Fibroblast of the conjunctiva (primary cell): ENCODE data around the gene PRUNE2.
"Not testable (repeated sequence)": the region's sequence is repeated elsewhere in the genome, so short reads cannot be mapped to it uniquely, and the experiment has no call there.

Experiments used
- DNase-seq: peaks from one replicate; pipeline ENCODE4 v3.0.0-alpha.2; 2010; ENCODE audit warnings: low read depth

PRUNE2 gene

GRCh38 chr9:76905791-76906646 is at the start of gene PRUNE2:
Gene PRUNE2 (minus strand): TSS chr9:76906114. CDS start chr9:76905963, 151 bp downstream.
- peak; percentile 76 for DNase-seq

GRCh38 chr9:76955406-76955805 is 49.5 kb upstream of the PRUNE2 start:
- DNase-seq: not testable (repeated sequence)

GRCh38 chr9:76949865-76950264 is 44.0 kb upstream of the PRUNE2 start:
- DNase-seq: no peak

GRCh38 chr9:76944011-76944410 is 38.1 kb upstream of the PRUNE2 start:
- DNase-seq: no peak

- no peak for DNase-seq
These were observed 37.1 kb upstream of the PRUNE2 start for GRCh38 chr9:76943054-76943453.

GRCh38 chr9:76932757-76933156 is 26.8 kb upstream of the PRUNE2 start:
- no peak for DNase-seq

GRCh38 chr9:76932265-76932664 is 26.4 kb upstream of the PRUNE2 start:
- DNase-seq: no peak

- DNase-seq: no peak
These were observed 21.8 kb upstream of the PRUNE2 start for GRCh38 chr9:76927540-76928240.

GRCh38 chr9:76926846-76927245 is 20.9 kb upstream of the PRUNE2 start:
- no peak for DNase-seq

- peak; percentile 79 for DNase-seq
These were observed 20.4 kb upstream of the PRUNE2 start for GRCh38 chr9:76926324-76926741.

GRCh38 chr9:76921165-76921564 is 15.3 kb upstream of the PRUNE2 start:
- no peak for DNase-seq

GRCh38 chr9:76917299-76917698 is 11.4 kb upstream of the PRUNE2 start:
- no peak for DNase-seq

GRCh38 chr9:76916231-76916630 is 10.3 kb upstream of the PRUNE2 start:
- no peak for DNase-seq

GRCh38 chr9:76913467-76913866 is 7.6 kb upstream of the PRUNE2 start:
- no peak for DNase-seq

GRCh38 chr9:76912636-76913275 is 6.8 kb upstream of the PRUNE2 start:
- no peak for DNase-seq

- no peak for DNase-seq
These were observed 6.1 kb upstream of the PRUNE2 start for GRCh38 chr9:76911971-76912370.

- no peak for DNase-seq
These were observed 4.9 kb upstream of the PRUNE2 start for GRCh38 chr9:76910861-76911260.

GRCh38 chr9:76906647-76906975 is 697 bp upstream of the PRUNE2 start:
- DNase-seq: no peak

GRCh38 chr9:76904661-76905457 is 1.1 kb downstream of the PRUNE2 start:
- no peak for DNase-seq

GRCh38 chr9:76902395-76902794 is 3.5 kb downstream of the PRUNE2 start:
- DNase-seq: no peak

GRCh38 chr9:76901801-76902200 is 4.1 kb downstream of the PRUNE2 start:
- no peak for DNase-seq

- no peak for DNase-seq
These were observed 5.0 kb downstream of the PRUNE2 start for GRCh38 chr9:76900884-76901440.
